Right lobe of liver (tissue), 6 donors: ENCODE data around the gene ARHGEF1. TPM values are rescaled to one million over a fixed set of nuclear protein-coding genes. Genes with fewer than 3 reads are reported as not detected.

Source experiments
- ATAC-seq, 4 donors: fragments of 200-7000 bp; cut with Tn5 transposase; one replicate each; pipeline ENCODE4 v1.9.1; 2020; ENCODE audit warnings: mild to moderate bottlenecking in 4 of 4, moderate library complexity in 4 of 4
- DNase-seq, 3 donors: peaks; one replicate each; pipeline ENCODE4 v3.0.0-alpha.2; 2020
- H3K27ac ChIP-seq, 3 donors: fragments of 200-600 bp; one replicate each; pipeline ENCODE4 v1.8.0; 2022
- H3K27me3 ChIP-seq, 2 donors: fragments of 200-600 bp; one replicate each; pipeline ENCODE4 v1.8.0; 2022
- H3K36me3 ChIP-seq, 4 donors: fragments of 200-600 bp; sonication (generic) in 1 of 4; one replicate each; pipeline versions ENCODE4 v1.5.1 to v1.8.0; 2017 to 2022; ENCODE audit warnings: control low read depth in 1 of 4
- H3K4me1 ChIP-seq, 4 donors: fragments of 200-600 bp; sonication (generic) in 1 of 4; one replicate each; pipeline versions ENCODE4 v1.5.1 to v1.8.0; 2017 to 2022; ENCODE audit warnings: control low read depth in 1 of 4
- H3K4me3 ChIP-seq, 3 donors: fragments of 200-600 bp; one replicate each; pipeline ENCODE4 v1.8.0; 2022
- H3K9me3 ChIP-seq, 4 donors: fragments of 200-600 bp; sonication (generic) in 1 of 4; one replicate each; pipeline versions ENCODE4 v1.5.1 to v1.8.0; 2017 to 2022; ENCODE audit warnings: control low read depth in 1 of 4
- POLR2A ChIP-seq: fragments of 450-650 bp; IDR thresholded peaks from one replicate; pipeline ENCODE4 v1.6.1; 2017; ENCODE audit warnings: antibody characterized with exemption, mild to moderate bottlenecking
- WGBS: methylation state at CpG from one replicate; pipeline ENCODE4 v1.1.6; 2018; ENCODE audit warnings: low coverage, low lambda C conversion rate; ENCODE audit not compliant: insufficient coverage; ENCODE audit errors: missing lambda C conversion rate; 5-methylcytosine and 5-hydroxymethylcytosine counted together
- intact Hi-C, 2 donors: fragments of 100-400 bp; cut with DNase I; formaldehyde crosslinking; loops; one replicate each; pipeline versions ENCODE4 v1.11.2 to v1.14.1; 2022
- total RNA-seq, 6 experiments: library from RNA; depleted of rRNA in 2 of 6; stranded (reverse); fragments of >200 nt in 2 of 6; fragmentation: NEBNext Ultra II Directional in 3 of 6; extraction: Animal tissue kit (Norgen Biotek cat#: 25700) in 3 of 6; gene quantifications; one replicate each; pipeline versions ENCODE4 v1.1.0 to v1.2.4, GENCODE V29; 2016 to 2023
- TF ChIP-seq, protein P1 (sequence below), 4 donors: fragments of 200-600 bp in 3 of 4; fragments of 450-650 bp in 1 of 4; IDR thresholded peaks; one replicate each; pipeline versions ENCODE4 v1.5.1 to v1.8.0; 2016 to 2022; ENCODE audit warnings: antibody characterized with exemption in 4 of 4, mild to moderate bottlenecking in 2 of 4
- donor health status: DM: no; HTN: yes; CAD: no.
- donor health status: DM: no; HTN: no; CAD: no.
- donor health status: DM: no; HTN: no; CAD: no.
- donor health status: DM: no; HTN: yes; CAD: no.
- donor health status: DM: no; HTN: yes; CAD: no.

ARHGEF1 gene
- total RNA-seq, 6 experiments from 2014 or later, result 25.3 to 39.7 (median 30.2) TPM

DNA sequence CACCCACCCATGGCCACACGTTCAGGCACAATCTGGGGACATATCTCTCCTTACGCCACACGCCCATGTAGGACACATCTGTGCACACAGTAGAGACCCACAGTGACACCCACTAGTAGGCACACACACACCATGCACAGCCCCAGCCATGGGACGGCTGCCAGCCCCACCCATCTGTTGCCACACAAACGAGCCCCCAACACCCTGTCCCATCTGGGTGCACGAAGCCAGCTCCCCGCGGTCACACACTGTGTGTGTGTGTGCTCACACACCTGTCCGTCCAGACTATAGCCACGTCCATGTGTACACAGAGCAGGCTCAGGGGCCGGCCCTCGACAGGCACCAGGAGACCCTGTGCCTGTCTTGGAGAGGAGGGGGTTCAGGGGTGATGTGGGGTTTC, 34.7 kb downstream of the ARHGEF1 start:
- WGBS, result 25% methylated on average over 5 of the region's 12 CpGs
- DNase-seq (no peak), ATAC-seq (no peak)
- H3K36me3 ChIP-seq, result no peaks in the 10 kb centered on the region
- no peak overlapping the region for H3K4me3 ChIP-seq
- no peak for TF ChIP-seq POLR2A
- TF ChIP-seq, protein P1, sequence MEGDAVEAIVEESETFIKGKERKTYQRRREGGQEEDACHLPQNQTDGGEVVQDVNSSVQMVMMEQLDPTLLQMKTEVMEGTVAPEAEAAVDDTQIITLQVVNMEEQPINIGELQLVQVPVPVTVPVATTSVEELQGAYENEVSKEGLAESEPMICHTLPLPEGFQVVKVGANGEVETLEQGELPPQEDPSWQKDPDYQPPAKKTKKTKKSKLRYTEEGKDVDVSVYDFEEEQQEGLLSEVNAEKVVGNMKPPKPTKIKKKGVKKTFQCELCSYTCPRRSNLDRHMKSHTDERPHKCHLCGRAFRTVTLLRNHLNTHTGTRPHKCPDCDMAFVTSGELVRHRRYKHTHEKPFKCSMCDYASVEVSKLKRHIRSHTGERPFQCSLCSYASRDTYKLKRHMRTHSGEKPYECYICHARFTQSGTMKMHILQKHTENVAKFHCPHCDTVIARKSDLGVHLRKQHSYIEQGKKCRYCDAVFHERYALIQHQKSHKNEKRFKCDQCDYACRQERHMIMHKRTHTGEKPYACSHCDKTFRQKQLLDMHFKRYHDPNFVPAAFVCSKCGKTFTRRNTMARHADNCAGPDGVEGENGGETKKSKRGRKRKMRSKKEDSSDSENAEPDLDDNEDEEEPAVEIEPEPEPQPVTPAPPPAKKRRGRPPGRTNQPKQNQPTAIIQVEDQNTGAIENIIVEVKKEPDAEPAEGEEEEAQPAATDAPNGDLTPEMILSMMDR (IDR thresholded peaks at IDR 0.05), result no peak
- no peaks in the 10 kb centered on the region for H3K9me3 ChIP-seq
- no peaks in the 10 kb centered on the region for H3K4me1 ChIP-seq
- no peak overlapping the region for H3K27ac ChIP-seq
- peaks cover 0 to 3% of the 10 kb centered on the region in 2 donors for H3K27me3 ChIP-seq
- intact Hi-C loops, result no loop called here

DNA sequence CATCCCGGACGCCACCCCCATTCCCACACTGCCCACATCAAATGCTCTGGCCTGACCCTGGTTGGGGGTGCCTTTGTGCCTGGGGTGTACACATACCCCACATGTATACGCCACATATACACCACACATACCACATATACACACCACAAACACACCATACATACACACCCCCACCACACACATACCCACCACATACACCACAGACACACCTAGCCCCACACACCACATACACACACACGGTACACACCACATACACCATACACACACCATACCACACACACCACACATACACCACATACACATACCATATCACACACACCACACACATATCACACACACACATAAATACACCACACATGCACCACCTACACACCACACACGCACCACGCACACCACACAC, 35.1 kb downstream of the ARHGEF1 start:
- Histone ChIP-seq H3K9me3 (no peaks in the 10 kb centered on the region), H3K4me1 (no peaks in the 10 kb centered on the region), H3K27me3 (peaks cover 0 to 8% of the 10 kb centered on the region in 2 donors), H3K27ac (no peak overlapping the region), H3K36me3 (no peaks in the 10 kb centered on the region), H3K4me3 (no peak overlapping the region)
- TF ChIP-seq POLR2A, result no peak
- TF ChIP-seq, protein P1 (IDR thresholded peaks at IDR 0.05), result no peak
- DNase-seq (no peak), ATAC-seq (no peak)
- intact Hi-C loops, result no loop called here
- WGBS, result 60% methylated on average over 5 of the region's 6 CpGs

DNA sequence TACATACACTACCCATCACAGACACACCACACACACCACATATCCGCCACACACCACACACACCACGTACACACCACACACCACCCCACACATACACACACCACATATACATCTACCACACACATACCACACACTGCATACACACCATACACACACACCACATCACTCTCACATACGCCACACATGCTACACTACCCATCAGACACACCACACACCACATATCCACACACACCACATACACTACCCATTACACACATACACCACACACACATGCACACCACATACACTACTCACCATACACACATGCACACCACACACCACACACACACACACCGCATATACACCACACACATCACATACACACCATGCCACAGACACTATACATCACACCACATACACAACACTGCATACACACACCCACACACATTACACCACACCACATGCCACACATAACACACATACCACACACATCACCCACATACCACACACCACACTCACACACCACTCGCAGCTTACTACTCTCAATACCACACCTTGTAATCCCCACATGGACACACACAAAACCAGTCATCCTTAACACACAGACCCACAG, 35.8 kb downstream of the ARHGEF1 start:
- peaks cover 0 to 8% of the 10 kb centered on the region in 2 donors for H3K27me3 ChIP-seq
- intact Hi-C loops, result no loop called here
- ATAC-seq (no peak), DNase-seq (no peak)
- TF ChIP-seq, protein P1 (IDR thresholded peaks at IDR 0.05), result no peak
- TF ChIP-seq POLR2A, result no peak
- no peaks in the 10 kb centered on the region for H3K9me3 ChIP-seq
- H3K4me1 ChIP-seq, result no peaks in the 10 kb centered on the region
- 90% methylated on average over 5 of the region's 5 CpGs for WGBS
- no peak overlapping the region for H3K27ac ChIP-seq
- H3K36me3 ChIP-seq, result no peaks in the 10 kb centered on the region
- no peak overlapping the region for H3K4me3 ChIP-seq

GRCh38 chr19:41919948-41920712, 37.1 kb downstream of the ARHGEF1 start:
- no peaks in the 10 kb centered on the region for H3K36me3 ChIP-seq
- no peaks in the 10 kb centered on the region for H3K9me3 ChIP-seq
- intact Hi-C loops, result no loop called here
- ATAC-seq (no peak), DNase-seq (no peak)
- no peaks in the 10 kb centered on the region for H3K4me1 ChIP-seq
- TF ChIP-seq POLR2A, result no peak
- TF ChIP-seq, protein P1 (IDR thresholded peaks at IDR 0.05), result no peak
- no peak overlapping the region for H3K4me3 ChIP-seq
- 63% methylated on average over 7 of the region's 33 CpGs for WGBS
- H3K27ac ChIP-seq, result no peak overlapping the region
- peaks cover 0 to 8% of the 10 kb centered on the region in 2 donors for H3K27me3 ChIP-seq
